ENCODE data around the gene TYW1. TPM values are rescaled to one million over a fixed set of nuclear protein-coding genes. Genes with fewer than 3 reads are reported as not detected.
"Not testable (repeated sequence)": the region's sequence is repeated elsewhere in the genome, so short reads cannot be mapped to it uniquely, and the experiment has no call there.

Gene TYW1
- total and polyA plus RNA-seq, 2 of the 8 experiments (the other 6 are each of a cell fraction or from before 2014, with no cell fraction given): 8.8 to 16.2 TPM

- no peak for TF ChIP-seq RAD21 (IDR thresholded peaks at IDR 0.05 in 1 of 2, conservative IDR thresholded peaks at IDR 0.05 in 1 of 2; ENCODE audit: low read depth in 2 of 2, low read length in 2 of 2)
Observed at GRCh38 chr7:67210567-67210966, 213.9 kb downstream of the TYW1 start (continued).

- H4K91ac ChIP-seq (replicated peaks; ENCODE audit: insufficient read length, low read length); DNase-seq (ENCODE audit: low read depth in 1 of 2, low spot score in 2 of 2); H3K27me3 ChIP-seq (replicated peaks in 1 of 4; ENCODE audit: control insufficient read depth in 3 of 4, extremely low read depth in 1 of 4, insufficient read depth in 3 of 4, low read length in 3 of 4); H2AK5ac ChIP-seq (ENCODE audit: low read depth, low read length); H4K5ac ChIP-seq (ENCODE audit: insufficient read length, low read depth, low read length); H3K79me1 ChIP-seq (ENCODE audit: low read depth, low read length); POLR2A ChIA-PET (ENCODE audit: partially characterized antibody); H2BK120ac ChIP-seq (replicated peaks; ENCODE audit: low read depth, low read length); H2BK20ac ChIP-seq (ENCODE audit: low read length); H2BK15ac ChIP-seq (ENCODE audit: low read length); H3K4me1 ChIP-seq (replicated peaks in 1 of 4; ENCODE audit: control insufficient read depth in 3 of 4, insufficient read depth in 4 of 4, low read length in 3 of 4); H2AFZ ChIP-seq (ENCODE audit: low read length); H3K27ac ChIP-seq (ENCODE audit: low read depth, low read length); H3K18ac ChIP-seq (ENCODE audit: extremely low read depth, low read length); H3K14ac ChIP-seq (ENCODE audit: insufficient read length); H3K4ac ChIP-seq (replicated peaks; ENCODE audit: insufficient read length, low read depth, low read length); FAIRE-seq; CTCF ChIA-PET (ENCODE audit: partially characterized antibody); H3K36me3 ChIP-seq (ENCODE audit: control insufficient read depth in 2 of 4, insufficient read depth in 4 of 4, low read length in 3 of 4); H4K20me1 ChIP-seq (replicated peaks in 1 of 2; ENCODE audit: control insufficient read depth in 1 of 2, insufficient read depth in 2 of 2, low read length in 2 of 2); H2BK12ac ChIP-seq (ENCODE audit: low read depth, low read length); H3K9me3 ChIP-seq (ENCODE audit: insufficient read depth in 2 of 2, low read depth in 1 of 2, low read length in 1 of 2); H4K8ac ChIP-seq (ENCODE audit: extremely low read depth, insufficient read depth, low read length); H3K23me2 ChIP-seq (ENCODE audit: low read depth, low read length); H3K56ac ChIP-seq (replicated peaks; ENCODE audit: insufficient read length, low read depth, low read length); H2BK5ac ChIP-seq (ENCODE audit: low read depth, low read length); H3K9ac ChIP-seq (replicated peaks in 1 of 4; ENCODE audit: extremely low read depth in 1 of 4, low read depth in 3 of 4, low read length in 3 of 4); H3K23ac ChIP-seq (ENCODE audit: insufficient read length); H3K79me2 ChIP-seq (ENCODE audit: control insufficient read depth in 1 of 2, insufficient read depth in 2 of 2, low read length in 2 of 2); H3K4me2 ChIP-seq (ENCODE audit: insufficient read depth in 1 of 2, low read depth in 2 of 2, low read length in 2 of 2); H3K4me3 ChIP-seq (ENCODE audit: extremely low read depth in 1 of 4, insufficient read depth in 2 of 4, low read depth in 3 of 4, low read length in 4 of 4): not testable (repeated sequence)
- 98% methylated on average over 9 of the region's 10 CpGs; no CpG with 5 or more reads in 1 of the 2 experiments for WGBS, 2 experiments (ENCODE audit: extremely low coverage in 1 of 2, insufficient coverage in 1 of 2, insufficient read length in 1 of 2, insufficient replicate concordance in 2 of 2, low coverage in 1 of 2, low lambda C conversion rate in 2 of 2, missing lambda C conversion rate in 1 of 2)
Observed at GRCh38 chr7:67211650-67212330, 215.2 kb downstream of the TYW1 start.

Measured in H1 (cell line).